ENCODE measurements around the gene KCNG1.

DNA sequence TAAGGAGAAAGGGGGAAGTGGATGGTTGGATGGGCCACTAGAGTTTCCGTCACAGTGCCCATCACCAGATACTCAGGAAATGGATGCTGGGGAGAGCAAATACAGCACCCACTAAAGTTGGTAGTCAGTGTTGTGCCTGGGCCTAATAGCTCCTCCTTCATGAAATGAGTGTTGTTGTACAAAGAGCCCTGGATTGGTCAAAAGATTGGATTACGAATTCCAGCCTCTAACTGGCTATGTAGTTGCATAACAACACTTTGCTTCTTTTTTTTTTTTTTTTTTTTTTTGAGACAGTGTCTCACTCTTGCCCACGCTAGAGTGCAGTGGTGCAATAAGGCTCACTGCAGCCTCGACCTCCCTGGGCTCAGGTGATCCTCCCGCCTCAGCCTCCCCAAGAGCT is 27.4 kb downstream of the KCNG1 start:
- TF ChIP-seq, protein P1, sequence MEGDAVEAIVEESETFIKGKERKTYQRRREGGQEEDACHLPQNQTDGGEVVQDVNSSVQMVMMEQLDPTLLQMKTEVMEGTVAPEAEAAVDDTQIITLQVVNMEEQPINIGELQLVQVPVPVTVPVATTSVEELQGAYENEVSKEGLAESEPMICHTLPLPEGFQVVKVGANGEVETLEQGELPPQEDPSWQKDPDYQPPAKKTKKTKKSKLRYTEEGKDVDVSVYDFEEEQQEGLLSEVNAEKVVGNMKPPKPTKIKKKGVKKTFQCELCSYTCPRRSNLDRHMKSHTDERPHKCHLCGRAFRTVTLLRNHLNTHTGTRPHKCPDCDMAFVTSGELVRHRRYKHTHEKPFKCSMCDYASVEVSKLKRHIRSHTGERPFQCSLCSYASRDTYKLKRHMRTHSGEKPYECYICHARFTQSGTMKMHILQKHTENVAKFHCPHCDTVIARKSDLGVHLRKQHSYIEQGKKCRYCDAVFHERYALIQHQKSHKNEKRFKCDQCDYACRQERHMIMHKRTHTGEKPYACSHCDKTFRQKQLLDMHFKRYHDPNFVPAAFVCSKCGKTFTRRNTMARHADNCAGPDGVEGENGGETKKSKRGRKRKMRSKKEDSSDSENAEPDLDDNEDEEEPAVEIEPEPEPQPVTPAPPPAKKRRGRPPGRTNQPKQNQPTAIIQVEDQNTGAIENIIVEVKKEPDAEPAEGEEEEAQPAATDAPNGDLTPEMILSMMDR (IDR thresholded peaks at IDR 0.05) = no peak
- no peak for TF ChIP-seq POLR2A (IDR thresholded peaks at IDR 0.05)

All from heart left ventricle (tissue), 13 donors.